K562 (cell line): ENCODE data around the gene HOXA1. TPM values are rescaled to one million over a fixed set of nuclear protein-coding genes. Genes with fewer than 3 reads are reported as not detected.

Experiments
- ATAC-seq: fragments of 200-7000 bp; cut with Tn5 transposase; 3 replicates; pipeline ENCODE4 v1.9.1; 2020; ENCODE audit warnings: moderate library complexity
- BruUV-seq: library from RNA; stranded (reverse); fragments of 400-500 nt; replicated peaks from 2 replicates; lab custom pipeline; 2021; lab: Mats Ljungman, UMichigan
- CTCF ChIA-PET: fragments of 300-600 bp; formaldehyde crosslinking; extraction: SDS; loops from one replicate; lab custom pipeline; 2021; ENCODE audit warnings: low intra/inter-chr PET ratio; lab: Yijun Ruan, JAX
- POLR2A ChIA-PET: fragments of 300-600, 350-650 bp; sonication (Branson Sonifier 250); formaldehyde crosslinking; extraction: SDS; loops from one replicate; lab custom pipeline; 2021; ENCODE audit warnings: antibody characterized with exemption, inconsistent platforms; lab: Yijun Ruan, JAX
- DNase-seq, 4 experiments: peaks; one replicate each; pipeline versions ENCODE4 v3.0.0 to v3.0.0-alpha.2; 2011 to 2018; ENCODE audit warnings: low spot score in 3 of 4, mixed read lengths in 3 of 4; ENCODE audit errors: extremely low read depth in 1 of 4
- FAIRE-seq: peaks from 2 replicates; lab custom pipeline; 2011; peaks lifted over from hg19 to GRCh38; lab: Jason Lieb, UNC
- H2AFZ ChIP-seq: 2 replicates; pipeline ENCODE4 v1.6.0; 2011; ENCODE audit warnings: low read depth, low read length, control low read depth, inconsistent platforms
- H3K27ac ChIP-seq: fragments of 200-600 bp; 3 replicates; pipeline ENCODE4 v1.8.0; 2011; ENCODE audit warnings: low read depth, mild to moderate bottlenecking, control low read depth, inconsistent platforms, low read length, moderate library complexity, mixed read lengths; ENCODE audit errors: extremely low read depth
- H3K27me3 ChIP-seq, 2 experiments: fragments of 300-600 bp in 1 of 2; 2 replicates in 1 of 2; 3 replicates in 1 of 2; pipeline versions ENCODE4 v1.6.0 to v1.8.0; 2011; ENCODE audit warnings: inconsistent platforms in 2 of 2, low read length in 2 of 2, mild to moderate bottlenecking in 1 of 2, mixed read lengths in 1 of 2, moderate library complexity in 1 of 2; ENCODE audit not compliant: control insufficient read depth in 2 of 2, insufficient read depth in 2 of 2
- H3K36me3 ChIP-seq: fragments of 300-600 bp; 3 replicates; pipeline ENCODE4 v1.8.0; 2011; ENCODE audit warnings: mild to moderate bottlenecking, low read length, inconsistent platforms; ENCODE audit not compliant: control insufficient read depth, insufficient read depth
- H3K4me1 ChIP-seq, 2 experiments: fragments of 200-600 bp in 1 of 2; replicated peaks in 1 of 2; 2 replicates in 1 of 2; 3 replicates in 1 of 2; pipeline versions ENCODE4 v1.5.1 to v1.8.0; 2011; ENCODE audit warnings: inconsistent platforms in 2 of 2, low read length in 2 of 2, mild to moderate bottlenecking in 1 of 2, mixed read lengths in 1 of 2, moderate library complexity in 1 of 2; ENCODE audit not compliant: control insufficient read depth in 2 of 2, insufficient read depth in 2 of 2
- H3K4me2 ChIP-seq: 2 replicates; pipeline ENCODE4 v1.6.1; 2011; ENCODE audit warnings: low read length, control low read depth, inconsistent platforms, mixed read lengths; ENCODE audit not compliant: insufficient read depth
- H3K4me3 ChIP-seq: fragments of 200-600 bp; sonication (generic), shearing (Covaris generic); 2 replicates; pipeline ENCODE4 v1.5.1; 2016; ENCODE audit warnings: control low read depth, inconsistent platforms
- H3K79me2 ChIP-seq: fragments of 200-600 bp; 3 replicates; pipeline ENCODE4 v1.8.0; 2011; ENCODE audit warnings: low read length, inconsistent platforms; ENCODE audit not compliant: control insufficient read depth, insufficient read depth
- H3K9ac ChIP-seq, 2 experiments: 2 replicates each; pipeline versions ENCODE4 v1.6.0 to v1.6.1; 2011; ENCODE audit warnings: low read depth in 2 of 2, low read length in 2 of 2, control low read depth in 1 of 2, inconsistent platforms in 1 of 2, mild to moderate bottlenecking in 1 of 2, mixed read lengths in 1 of 2; ENCODE audit not compliant: insufficient read depth in 1 of 2
- H3K9me1 ChIP-seq: one replicate; pipeline ENCODE4 v1.6.0; 2011; ENCODE audit warnings: inconsistent platforms, mild to moderate bottlenecking, low read length, moderate library complexity; ENCODE audit not compliant: control insufficient read depth, insufficient read depth
- H3K9me3 ChIP-seq: replicated peaks from 2 replicates; pipeline ENCODE4 v1.5.1; 2011; ENCODE audit warnings: low read depth, low read length, inconsistent platforms; ENCODE audit not compliant: control insufficient read depth, insufficient read depth
- H4K20me1 ChIP-seq: replicated peaks from 2 replicates; pipeline ENCODE4 v1.6.1; 2011; ENCODE audit warnings: low read length, inconsistent platforms, mixed read lengths; ENCODE audit not compliant: control insufficient read depth, insufficient read depth
- HNRNPK ChIP-seq: fragments of 200-400 bp; formaldehyde crosslinking; IDR thresholded peaks from one replicate; pipeline ENCODE4 v1.6.1; 2018; ENCODE audit warnings: mild to moderate bottlenecking, low read depth, low read length; ENCODE audit not compliant: poor library complexity, severe bottlenecking
- PTBP1 ChIP-seq: fragments of 200-400 bp; formaldehyde crosslinking; IDR thresholded peaks from 2 replicates; pipeline ENCODE4 v1.6.1; 2017; ENCODE audit warnings: low read depth, low read length
- RAD21 ChIP-seq, 2 experiments: fragments of 250-450 bp in 1 of 2; fragments of 450-650 bp in 1 of 2; sonication (Bioruptor Pico) in 1 of 2; formaldehyde crosslinking in 1 of 2; IDR thresholded peaks in 1 of 2; conservative IDR thresholded peaks in 1 of 2; 2 replicates each; pipeline versions ENCODE4 v1.4.0 to v1.8.0; 2020 to 2022; ENCODE audit warnings: mild to moderate bottlenecking in 2 of 2, moderate library complexity in 1 of 2
- SMARCA5 ChIP-seq: fragments of 450-650 bp; IDR thresholded peaks from 2 replicates; pipeline ENCODE4 v1.6.1; 2016
- SPI1 ChIP-seq: IDR thresholded peaks from 2 replicates; pipeline ENCODE4 v1.6.1; 2011; ENCODE audit warnings: low read depth, low read length, control low read depth, borderline replicate concordance
- ZBED1 ChIP-seq: IDR thresholded peaks from 2 replicates; pipeline ENCODE4 v1.6.1; 2014
- WGBS: fragments of 100-300 bp; shearing (Covaris generic); methylation state at CpG from one replicate; pipeline ENCODE4 v1.1.6; 2016; ENCODE audit warnings: low coverage, mixed read lengths; ENCODE audit not compliant: insufficient coverage; ENCODE audit errors: missing lambda C conversion rate; 5-methylcytosine and 5-hydroxymethylcytosine counted together
- in situ Hi-C: fragments of 300-500 bp; cut with MboI; formaldehyde crosslinking; loops from 4 replicates; pipeline ENCODE4 v1.15.0; 2018; ENCODE audit warnings: inconsistent platforms, mixed read lengths
- intact Hi-C: fragments of 100-400 bp; cut with micrococcal nuclease; formaldehyde crosslinking; loops from 2 replicates; pipeline ENCODE4 v1.14.2; 2022
- polyA plus RNA-seq, 8 experiments: library from polyadenylated mRNA; depleted of rRNA in 4 of 8; stranded (reverse) in 5 of 8; unstranded in 3 of 8; fragments of >200 nt; fragmentation: Nextera tagmentation in 2 of 8; fragmentation: Illumina TruSeq in 1 of 8; extraction: Ambion mirVana in 2 of 8; extraction: Trizol in 1 of 8; gene quantifications; 2 replicates each; pipeline versions ENCODE4 v1.2.1 to v1.2.3, GENCODE V29; 2011 to 2014; ENCODE audit warnings: inconsistent platforms in 1 of 8, missing spikeins in 1 of 8
- total RNA-seq, 7 experiments: library from RNA; depleted of rRNA in 6 of 7; stranded (reverse); fragments of >200 nt in 6 of 7; fragmentation: Illumina TruSeq in 2 of 7; extraction: Trizol in 2 of 7; gene quantifications; 2 replicates each; pipeline versions ENCODE4 v1.2.1 to v1.2.3, GENCODE V29; 2011 to 2021; ENCODE audit warnings: low replicate concordance in 1 of 7

HOXA1 gene
- total and polyA plus RNA-seq, 9 of the 15 experiments (the other 6 are each of a cell fraction or from before 2014, with no cell fraction given): 0.03 to 0.63 (median 0.09) TPM; not detected in 4

- in situ Hi-C loops: loop anchor here (5.0 kb wide), 1 partner anchor 52 kb away; no protein-coding TSS in a partner anchor
- H3K9ac ChIP-seq: no peak overlapping the region
- no peak overlapping the region for H3K4me2 ChIP-seq
- ChIA-PET POLR2A (no interaction called here), CTCF (no interaction called here)
- no peaks in the 10 kb centered on the region for H3K36me3 ChIP-seq
- H2AFZ ChIP-seq: no peak overlapping the region
- H3K27ac ChIP-seq: no peak overlapping the region
- no peaks in the 10 kb centered on the region for H3K4me1 ChIP-seq
- no peaks in the 10 kb centered on the region; the same call in 1 of the 2 replicates for H4K20me1 ChIP-seq
- FAIRE-seq (no peak), DNase-seq (no peak), ATAC-seq (no peak)
- WGBS: 13% methylated on average over 18 of the region's 28 CpGs
- no peaks in the 10 kb centered on the region for H3K79me2 ChIP-seq
- BruUV-seq: no TSS peak
- no peaks in the 10 kb centered on the region for H3K9me3 ChIP-seq
- TF ChIP-seq SPI1 (no peak), HNRNPK (no peak), ZBED1 (no peak), SMARCA5 (no peak), RAD21 (CRISPR knock-in tag; conservative IDR thresholded peaks at IDR 0.05 in 1 of 2, IDR thresholded peaks at IDR 0.05 in 1 of 2) (no peak), PTBP1 (no peak)
- intact Hi-C loops: no loop called here
- H3K27me3 ChIP-seq: peaks cover 14 to 38% of the 10 kb centered on the region in 2 experiments
- H3K9me1 ChIP-seq: no peaks in the 10 kb centered on the region
- no peak overlapping the region for H3K4me3 ChIP-seq
These were observed 33.3 kb upstream of the HOXA1 start for GRCh38 chr7:27128776-27129728.
